Panc1 (cell line): ENCODE data around the gene CEP170B. TPM values are rescaled to one million over a fixed set of nuclear protein-coding genes. Genes with fewer than 3 reads are reported as not detected.

Source experiments
- ATAC-seq: fragments of 200-7000 bp; cut with Tn5 transposase; 2 replicates; pipeline ENCODE4 v1.9.1; 2020; ENCODE audit warnings: mild to moderate bottlenecking, moderate library complexity
- BruUV-seq: library from RNA; stranded (reverse); fragments of 400-500 nt; replicated peaks from 2 replicates; lab custom pipeline; 2021; lab: Mats Ljungman, UMichigan
- CTCF ChIA-PET: fragments of 300-600 bp; sonication (Branson Sonifier 250); formaldehyde crosslinking; loops from one replicate; lab custom pipeline; 2022; ENCODE audit warnings: antibody characterized with exemption; lab: Charles Lee
- POLR2A ChIA-PET: fragments of 300-600 bp; sonication (Branson Sonifier 250); formaldehyde crosslinking; loops from one replicate; lab custom pipeline; 2022; ENCODE audit warnings: antibody characterized with exemption; lab: Charles Lee
- DNase-seq: peaks from one replicate; pipeline ENCODE4 v3.0.0-alpha.2; 2010; ENCODE audit warnings: low read depth, low spot score
- H3K27ac ChIP-seq: 2 replicates; pipeline ENCODE4 v1.5.1; 2011; ENCODE audit warnings: mild to moderate bottlenecking, low read length, inconsistent platforms
- H3K27me3 ChIP-seq: fragments of 200-500 bp; sonication (Bioruptor generic); 2 replicates; pipeline ENCODE4 v1.6.0; 2014; ENCODE audit warnings: low read length, inconsistent platforms; ENCODE audit not compliant: control insufficient read depth, insufficient read depth
- H3K36me3 ChIP-seq: fragments of 200-500 bp; sonication (Bioruptor generic); 2 replicates; pipeline ENCODE4 v1.5.1; 2014; ENCODE audit warnings: inconsistent platforms, mild to moderate bottlenecking, low read length, moderate library complexity; ENCODE audit not compliant: control insufficient read depth, insufficient read depth
- H3K4me1 ChIP-seq: 2 replicates; pipeline ENCODE4 v1.5.1; 2011; ENCODE audit warnings: inconsistent platforms, mild to moderate bottlenecking, low read length, moderate library complexity; ENCODE audit not compliant: control insufficient read depth, insufficient read depth
- H3K4me3 ChIP-seq, 2 experiments: 2 replicates each; pipeline ENCODE4 v1.5.1; 2011 to 2012; ENCODE audit warnings: low read depth in 2 of 2, low read length in 2 of 2, mild to moderate bottlenecking in 2 of 2, inconsistent platforms in 1 of 2, moderate library complexity in 1 of 2
- H3K9me3 ChIP-seq: fragments of 200-500 bp; sonication (Bioruptor generic); 2 replicates; pipeline ENCODE4 v1.5.1; 2014; ENCODE audit warnings: low read depth, mild to moderate bottlenecking, inconsistent platforms, low read length, moderate library complexity; ENCODE audit not compliant: control insufficient read depth, insufficient read depth
- CTCF ChIP-seq: fragments of 450-650 bp; IDR thresholded peaks from 2 replicates; pipeline ENCODE4 v1.5.1; 2017; ENCODE audit warnings: mild to moderate bottlenecking
- POLR2AphosphoS5 ChIP-seq: IDR thresholded peaks from 2 replicates; pipeline ENCODE4 v1.6.1; 2012; ENCODE audit warnings: mild to moderate bottlenecking, low read depth, low read length, moderate library complexity
- SIN3A ChIP-seq: IDR thresholded peaks from 2 replicates; pipeline ENCODE4 v1.6.1; 2012; ENCODE audit warnings: low read depth, mild to moderate bottlenecking, low read length, moderate library complexity, borderline replicate concordance; ENCODE audit not compliant: insufficient read depth
- TCF7L2 ChIP-seq: IDR thresholded peaks from 2 replicates; pipeline ENCODE4 v1.6.1; 2011; ENCODE audit warnings: mild to moderate bottlenecking, low read depth, low read length, inconsistent platforms
- in situ Hi-C: cut with HindIII; loops from 2 replicates; pipeline ENCODE4 v1.10.0; 2016; ENCODE audit warnings: low sequenced_read_pairs, low pct_unique_long_range_greater_than_20kb
- intact Hi-C: fragments of 100-400 bp; cut with micrococcal nuclease; formaldehyde crosslinking; loops from one replicate; pipeline ENCODE4 v1.10.0; 2022; ENCODE audit not compliant: unreplicated experiment
- total RNA-seq: library from RNA; stranded (reverse); gene quantifications from one replicate; pipeline ENCODE4 v1.2.1, GENCODE V29; 2021; ENCODE audit not compliant: unreplicated experiment
- TF ChIP-seq, protein P1 (sequence below), 2 experiments: IDR thresholded peaks; 2 replicates each; pipeline ENCODE4 v1.6.1; 2011 to 2012; ENCODE audit warnings: low read depth in 2 of 2, control low read depth in 1 of 2, low read length in 1 of 2, mild to moderate bottlenecking in 1 of 2, moderate library complexity in 1 of 2; ENCODE audit not compliant: insufficient read depth in 1 of 2

The CEP170B gene
- total RNA-seq, 1 experiment from 2014 or later, result 17.8 TPM

DNA sequence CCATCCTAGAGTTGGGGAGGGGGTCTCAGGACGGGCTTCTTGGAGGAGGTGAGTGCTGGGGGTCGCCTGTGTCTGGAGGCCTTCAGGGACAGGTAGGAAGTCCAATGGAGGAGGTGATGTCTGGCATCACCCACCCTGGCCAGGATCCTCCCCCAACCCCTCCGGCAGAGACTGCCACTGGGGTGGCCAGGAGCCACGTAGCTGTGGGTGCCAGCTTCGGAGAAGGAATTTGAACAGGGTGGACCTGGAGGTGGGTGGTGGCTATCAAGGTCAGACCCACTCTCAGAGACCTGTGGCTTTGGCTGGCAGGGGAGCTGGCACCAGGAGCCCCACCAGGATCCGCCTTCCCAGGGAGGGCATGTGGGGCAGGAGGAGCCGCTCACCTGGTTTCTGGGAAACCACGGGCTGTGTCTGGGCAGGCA, 9.1 kb downstream of the CEP170B start:
- no peak for DNase-seq
- TF ChIP-seq TCF7L2 (no peak), SIN3A (no peak), POLR2AphosphoS5 (no peak), CTCF (no peak)
- TF ChIP-seq, protein P1, sequence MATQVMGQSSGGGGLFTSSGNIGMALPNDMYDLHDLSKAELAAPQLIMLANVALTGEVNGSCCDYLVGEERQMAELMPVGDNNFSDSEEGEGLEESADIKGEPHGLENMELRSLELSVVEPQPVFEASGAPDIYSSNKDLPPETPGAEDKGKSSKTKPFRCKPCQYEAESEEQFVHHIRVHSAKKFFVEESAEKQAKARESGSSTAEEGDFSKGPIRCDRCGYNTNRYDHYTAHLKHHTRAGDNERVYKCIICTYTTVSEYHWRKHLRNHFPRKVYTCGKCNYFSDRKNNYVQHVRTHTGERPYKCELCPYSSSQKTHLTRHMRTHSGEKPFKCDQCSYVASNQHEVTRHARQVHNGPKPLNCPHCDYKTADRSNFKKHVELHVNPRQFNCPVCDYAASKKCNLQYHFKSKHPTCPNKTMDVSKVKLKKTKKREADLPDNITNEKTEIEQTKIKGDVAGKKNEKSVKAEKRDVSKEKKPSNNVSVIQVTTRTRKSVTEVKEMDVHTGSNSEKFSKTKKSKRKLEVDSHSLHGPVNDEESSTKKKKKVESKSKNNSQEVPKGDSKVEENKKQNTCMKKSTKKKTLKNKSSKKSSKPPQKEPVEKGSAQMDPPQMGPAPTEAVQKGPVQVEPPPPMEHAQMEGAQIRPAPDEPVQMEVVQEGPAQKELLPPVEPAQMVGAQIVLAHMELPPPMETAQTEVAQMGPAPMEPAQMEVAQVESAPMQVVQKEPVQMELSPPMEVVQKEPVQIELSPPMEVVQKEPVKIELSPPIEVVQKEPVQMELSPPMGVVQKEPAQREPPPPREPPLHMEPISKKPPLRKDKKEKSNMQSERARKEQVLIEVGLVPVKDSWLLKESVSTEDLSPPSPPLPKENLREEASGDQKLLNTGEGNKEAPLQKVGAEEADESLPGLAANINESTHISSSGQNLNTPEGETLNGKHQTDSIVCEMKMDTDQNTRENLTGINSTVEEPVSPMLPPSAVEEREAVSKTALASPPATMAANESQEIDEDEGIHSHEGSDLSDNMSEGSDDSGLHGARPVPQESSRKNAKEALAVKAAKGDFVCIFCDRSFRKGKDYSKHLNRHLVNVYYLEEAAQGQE (IDR thresholded peaks at IDR 0.05; ENCODE audit: insufficient read depth in 1 of 2, low read depth in 2 of 2, low read length in 1 of 2), result no peak
- no peak overlapping the region for H3K4me3 ChIP-seq
- in situ Hi-C loops (no loop called here), intact Hi-C loops (no loop called here)
- BruUV-seq, result no TSS peak
- no peak for ATAC-seq
- no peaks in the 10 kb centered on the region for H3K27me3 ChIP-seq
- H3K4me1 ChIP-seq, result no peaks in the 10 kb centered on the region; the same call in 1 of the 2 replicates
- H3K9me3 ChIP-seq, result no peaks in the 10 kb centered on the region
- POLR2A ChIA-PET, result no interaction called here
- no peak overlapping the region for H3K27ac ChIP-seq
- H3K36me3 ChIP-seq, result no peaks in the 10 kb centered on the region
- CTCF ChIA-PET, result no interaction called here

- intact Hi-C loops (no loop called here), in situ Hi-C loops (no loop called here)
- ChIA-PET CTCF (interaction anchor here (0.7 kb wide), 2 partner anchors 50 to 95 kb away, joined by 3 to 6 read pairs; no protein-coding TSS in a partner anchor), POLR2A (no interaction called here)
- Histone ChIP-seq H3K36me3 (no peaks in the 10 kb centered on the region), H3K27me3 (no peaks in the 10 kb centered on the region), H3K4me3 (no peak overlapping the region), H3K27ac (no peak overlapping the region), H3K4me1 (no peaks in the 10 kb centered on the region; the same call in 1 of the 2 replicates), H3K9me3 (no peaks in the 10 kb centered on the region)
- TF ChIP-seq POLR2AphosphoS5, result no peak
- no peak for TF ChIP-seq TCF7L2
- TF ChIP-seq SIN3A, result no peak
- no TSS peak for BruUV-seq
- ATAC-seq (no peak), DNase-seq (no peak)
These were observed 9.7 kb downstream of the CEP170B start for GRCh38 chr14:104874571-104875411.

GRCh38 chr14:104875412-104875751, 10.3 kb downstream of the CEP170B start:
- H3K9me3 ChIP-seq, result no peaks in the 10 kb centered on the region
- DNase-seq (no peak), ATAC-seq (no peak)
- ChIA-PET POLR2A (no interaction called here), CTCF (no interaction called here)
- no peak for TF ChIP-seq POLR2AphosphoS5
- TF ChIP-seq SIN3A, result no peak
- TF ChIP-seq CTCF, result no peak
- TF ChIP-seq TCF7L2, result no peak
- TF ChIP-seq, protein P1 (IDR thresholded peaks at IDR 0.05; ENCODE audit: insufficient read depth in 1 of 2, low read depth in 2 of 2, low read length in 1 of 2), result no peak
- no peaks in the 10 kb centered on the region; the same call in 1 of the 2 replicates for H3K4me1 ChIP-seq
- no peaks in the 10 kb centered on the region for H3K36me3 ChIP-seq
- intact Hi-C loops, result no loop called here
- in situ Hi-C loops, result no loop called here
- H3K4me3 ChIP-seq, result no peak overlapping the region
- H3K27ac ChIP-seq, result no peak overlapping the region
- no peaks in the 10 kb centered on the region for H3K27me3 ChIP-seq
- no TSS peak for BruUV-seq
